HTERT RPE-1 (cell line): ENCODE data around the gene TNK2.
"Not testable (repeated sequence)": the region's sequence is repeated elsewhere in the genome, so short reads cannot be mapped to it uniquely, and the experiment has no call there.

Source experiments
- in situ Hi-C: fragments of 300-500 bp; cut with MboI; formaldehyde crosslinking; loops from 4 replicates; pipeline ENCODE4 v1.14.3; 2020; ENCODE audit warnings: low sequenced_read_pairs

TNK2 gene

GRCh38 chr3:195907934-195908693 is at the start of gene TNK2:
TNK2 (minus strand) TSS chr3:195908551; CDS start chr3:195888588, 19,963 bp downstream.
- in situ Hi-C loops: no loop called here

GRCh38 chr3:195956577-195956976 is 48.2 kb upstream of the TNK2 start:
- in situ Hi-C loops: no loop called here

GRCh38 chr3:195955416-195955841 is 47.1 kb upstream of the TNK2 start:
- in situ Hi-C loops: not testable (repeated sequence)

- in situ Hi-C loops: not testable (repeated sequence)
Observed at GRCh38 chr3:195954752-195955119, 46.4 kb upstream of the TNK2 start.

GRCh38 chr3:195954052-195954751 is 45.9 kb upstream of the TNK2 start:
- in situ Hi-C loops: not testable (repeated sequence)

- in situ Hi-C loops: not testable (repeated sequence)
Observed at GRCh38 chr3:195952590-195952989, 44.2 kb upstream of the TNK2 start.

- in situ Hi-C loops: not testable (repeated sequence)
Observed at GRCh38 chr3:195951443-195952177, 43.3 kb upstream of the TNK2 start.

- in situ Hi-C loops: not testable (repeated sequence)
Observed at GRCh38 chr3:195950731-195951130, 42.4 kb upstream of the TNK2 start.

GRCh38 chr3:195950164-195950563 is 41.8 kb upstream of the TNK2 start:
- in situ Hi-C loops: not testable (repeated sequence)

- in situ Hi-C loops: not testable (repeated sequence)
Observed at GRCh38 chr3:195946910-195947699, 38.8 kb upstream of the TNK2 start.

- in situ Hi-C loops: not testable (repeated sequence)
Observed at GRCh38 chr3:195941265-195941815, 33.0 kb upstream of the TNK2 start.

GRCh38 chr3:195940806-195941205 is 32.5 kb upstream of the TNK2 start:
- in situ Hi-C loops: not testable (repeated sequence)

- in situ Hi-C loops: not testable (repeated sequence)
Observed at GRCh38 chr3:195939526-195940470, 31.4 kb upstream of the TNK2 start.

- in situ Hi-C loops: not testable (repeated sequence)
Observed at GRCh38 chr3:195933044-195933430, 24.7 kb upstream of the TNK2 start.

GRCh38 chr3:195932418-195933043 is 24.2 kb upstream of the TNK2 start:
- in situ Hi-C loops: no loop called here

- in situ Hi-C loops: no loop called here
Observed at GRCh38 chr3:195931582-195932273, 23.4 kb upstream of the TNK2 start.

GRCh38 chr3:195929452-195929851 is 21.1 kb upstream of the TNK2 start:
- in situ Hi-C loops: no loop called here

- in situ Hi-C loops: no loop called here
Observed at GRCh38 chr3:195921334-195921791, 13.0 kb upstream of the TNK2 start.
